ENCODE measurements around the gene ZNF483. TPM values are rescaled to one million over a fixed set of nuclear protein-coding genes. Genes with fewer than 3 reads are reported as not detected.

The ZNF483 gene
- total and polyA plus RNA-seq, 2 donors (not counting 1 experiment from before 2014, with no cell fraction given), result 0.70 to 4.3 TPM

- H3K27me3 ChIP-seq (ENCODE audit: control insufficient read depth, insufficient read depth, low read length), result no peaks in the 10 kb centered on the region
- H3K9me3 ChIP-seq (ENCODE audit: control insufficient read depth, insufficient read depth, low read depth, low read length), result no peaks in the 10 kb centered on the region
- H3K4me2 ChIP-seq (ENCODE audit: extremely low read depth, insufficient read depth, low read length), result peak within 1 kb of the TSS; percentile 92
- peak within 1 kb of the TSS; percentile 81 for H3K27ac ChIP-seq (ENCODE audit: insufficient read depth, low read length)
- H3K4me1 ChIP-seq (ENCODE audit: control insufficient read depth, extremely low read depth, insufficient read depth, low read length), result peaks cover 2% of the 10 kb centered on the region
- H3K9ac ChIP-seq (ENCODE audit: insufficient read depth, low read length), result peak within 1 kb of the TSS; percentile 77
- TF ChIP-seq EZH2 (IDR thresholded peaks at IDR 0.05; ENCODE audit: low read length, missing control alignments) (no peak), CTCF (conservative IDR thresholded peaks at IDR 0.05 in 1 of 2, IDR thresholded peaks at IDR 0.05 in 1 of 2; ENCODE audit: low read depth in 1 of 2, low read length in 2 of 2) (no peak)
- peak within 1 kb of the TSS; percentile 82 for H2AFZ ChIP-seq (ENCODE audit: low read length)
- peaks cover 9% of the 10 kb centered on the region for H3K79me2 ChIP-seq (ENCODE audit: control insufficient read depth, insufficient read depth, low read length)
- no peaks in the 10 kb centered on the region for H4K20me1 ChIP-seq (ENCODE audit: control insufficient read depth, extremely low read depth, insufficient read depth, low read length)
- H3K4me3 ChIP-seq (replicated peaks in 1 of 4; ENCODE audit: control extremely low read depth in 1 of 4, insufficient read depth in 1 of 4, low read depth in 3 of 4, low read length in 4 of 4), result peak within 1 kb of the TSS; percentile 74 to 80 (median 77)
- DNase-seq (ENCODE audit: low read depth in 2 of 2), result peak; percentile 87 to 93
- peaks cover 4% of the 10 kb centered on the region for H3K36me3 ChIP-seq (ENCODE audit: control insufficient read depth, insufficient read depth, low read length)
Observed at GRCh38 chr9:111599092-111599954, 74.3 kb downstream of the ZNF483 start, which contains the start of gene PTGR1. TSS of gene PTGR1 (minus strand) at chr9:111599647. CDS start at chr9:111597422, 2,225 bp downstream.

DNA sequence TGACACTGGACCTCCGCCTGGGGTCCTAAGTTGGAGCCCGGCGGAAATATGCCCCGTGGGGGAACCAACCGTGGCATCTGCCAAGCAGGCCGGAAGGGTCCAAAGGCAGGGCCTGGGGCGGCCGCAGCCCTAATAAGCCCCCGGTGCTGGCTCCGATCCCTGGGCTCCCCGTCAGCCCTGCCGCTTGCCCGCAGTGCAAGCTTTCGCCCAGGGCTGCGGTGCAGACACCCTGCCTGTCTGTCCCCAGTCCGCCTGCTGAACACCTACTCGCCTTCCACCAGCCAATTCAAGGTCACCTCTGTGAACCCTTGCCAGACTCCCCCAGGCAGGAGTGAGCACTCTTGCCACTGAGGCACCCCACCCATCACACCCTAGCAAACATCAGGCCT, 75.0 kb downstream of the ZNF483 start:
- no peak for TF ChIP-seq EZH2 (IDR thresholded peaks at IDR 0.05; ENCODE audit: low read length, missing control alignments)
- no peak for TF ChIP-seq CTCF (conservative IDR thresholded peaks at IDR 0.05 in 1 of 2, IDR thresholded peaks at IDR 0.05 in 1 of 2; ENCODE audit: low read depth in 1 of 2, low read length in 2 of 2)
- Histone ChIP-seq H3K9me3 (ENCODE audit: control insufficient read depth, insufficient read depth, low read depth, low read length) (no peaks in the 10 kb centered on the region), H3K27me3 (ENCODE audit: control insufficient read depth, insufficient read depth, low read length) (no peaks in the 10 kb centered on the region), H3K4me3 (replicated peaks in 1 of 4; ENCODE audit: control extremely low read depth in 1 of 4, insufficient read depth in 1 of 4, low read depth in 3 of 4, low read length in 4 of 4) (peak overlapping the region; percentile 74 to 80 (median 77)), H3K27ac (ENCODE audit: insufficient read depth, low read length) (peak overlapping the region; percentile 81), H3K36me3 (ENCODE audit: control insufficient read depth, insufficient read depth, low read length) (peaks cover 4% of the 10 kb centered on the region), H3K79me2 (ENCODE audit: control insufficient read depth, insufficient read depth, low read length) (peaks cover 9% of the 10 kb centered on the region), H2AFZ (ENCODE audit: low read length) (peak overlapping the region; percentile 82), H3K4me2 (ENCODE audit: extremely low read depth, insufficient read depth, low read length) (peak overlapping the region; percentile 72), H3K4me1 (ENCODE audit: control insufficient read depth, extremely low read depth, insufficient read depth, low read length) (peaks cover 2% of the 10 kb centered on the region), H4K20me1 (ENCODE audit: control insufficient read depth, extremely low read depth, insufficient read depth, low read length) (no peaks in the 10 kb centered on the region), H3K9ac (ENCODE audit: insufficient read depth, low read length) (peak overlapping the region; percentile 77)
- no peak for DNase-seq (ENCODE audit: low read depth in 2 of 2)

DNA sequence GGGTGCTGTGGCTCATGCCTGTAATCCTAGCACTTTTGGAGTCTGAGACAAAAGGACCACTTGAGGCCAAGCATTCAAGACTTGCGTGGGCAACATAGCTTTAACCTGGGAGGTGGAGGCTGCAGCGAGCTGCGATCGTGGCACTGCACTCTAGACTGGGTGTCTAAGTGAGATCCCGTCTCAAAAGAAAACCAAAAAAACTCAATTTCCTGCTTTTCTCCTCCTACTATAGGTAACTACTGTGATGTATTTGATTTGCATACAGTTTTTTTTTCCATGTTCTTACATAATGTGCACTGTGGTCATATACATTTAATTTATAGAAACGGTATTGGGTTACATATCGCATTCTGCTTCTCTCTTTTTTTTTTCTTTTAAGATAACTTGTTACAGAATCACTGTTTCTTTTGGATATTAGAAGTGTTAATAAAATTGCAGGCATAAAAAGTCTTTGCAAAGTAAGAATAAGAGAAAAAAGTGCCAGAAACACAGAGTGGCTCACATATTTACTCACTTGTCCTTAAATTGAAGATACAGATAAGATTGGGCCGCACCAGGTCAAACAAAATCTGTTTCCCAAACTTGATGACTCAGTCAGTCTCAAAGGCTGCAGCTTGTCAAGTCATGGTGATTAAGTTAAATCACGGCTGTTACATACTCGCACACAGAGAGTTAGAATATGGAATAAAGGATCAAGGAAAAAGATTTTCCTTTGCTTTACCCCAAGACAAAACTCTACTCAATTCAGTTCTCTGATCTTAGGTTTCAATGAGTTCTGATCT, 76.4 kb downstream of the ZNF483 start:
- no peak overlapping the region for H2AFZ ChIP-seq (ENCODE audit: low read length)

More for the DNA sequence above, 76.4 kb downstream of the ZNF483 start:
- Histone ChIP-seq H4K20me1 (ENCODE audit: control insufficient read depth, extremely low read depth, insufficient read depth, low read length) (no peaks in the 10 kb centered on the region), H3K79me2 (ENCODE audit: control insufficient read depth, insufficient read depth, low read length) (peaks cover 9% of the 10 kb centered on the region), H3K4me3 (replicated peaks in 1 of 4; ENCODE audit: control extremely low read depth in 1 of 4, insufficient read depth in 1 of 4, low read depth in 3 of 4, low read length in 4 of 4) (no peak overlapping the region), H3K4me1 (ENCODE audit: control insufficient read depth, extremely low read depth, insufficient read depth, low read length) (peaks cover 2% of the 10 kb centered on the region), H3K27me3 (ENCODE audit: control insufficient read depth, insufficient read depth, low read length) (no peaks in the 10 kb centered on the region), H3K9ac (ENCODE audit: insufficient read depth, low read length) (no peak overlapping the region), H3K27ac (ENCODE audit: insufficient read depth, low read length) (no peak overlapping the region), H3K36me3 (ENCODE audit: control insufficient read depth, insufficient read depth, low read length) (no peaks in the 10 kb centered on the region), H3K4me2 (ENCODE audit: extremely low read depth, insufficient read depth, low read length) (no peak overlapping the region), H3K9me3 (ENCODE audit: control insufficient read depth, insufficient read depth, low read depth, low read length) (no peaks in the 10 kb centered on the region)
- TF ChIP-seq CTCF (conservative IDR thresholded peaks at IDR 0.05 in 1 of 2, IDR thresholded peaks at IDR 0.05 in 1 of 2; ENCODE audit: low read depth in 1 of 2, low read length in 2 of 2), result no peak
- peak; percentile 45 to 59 for DNase-seq (ENCODE audit: low read depth in 2 of 2)

Data from fibroblast of lung (primary cell).